HEK293 (cell line): ENCODE data around the gene USP36.

ENCODE experiments used
- CTCF ChIA-PET: fragments of 350-600 bp; formaldehyde crosslinking; extraction: SDS; loops from one replicate; lab custom pipeline; 2021; ENCODE audit warnings: antibody characterized with exemption; lab: Yijun Ruan, JAX
- POLR2A ChIA-PET: fragments of 300-600 bp; formaldehyde crosslinking; extraction: SDS; loops from one replicate; lab custom pipeline; 2020; ENCODE audit warnings: antibody characterized with exemption, inconsistent platforms; lab: Yijun Ruan, JAX
- H3K27ac ChIP-seq: fragments of 200-500 bp; sonication (Bioruptor generic); 2 replicates; pipeline ENCODE4 v1.5.1; 2014; ENCODE audit warnings: low read depth, low read length, control low read depth, inconsistent platforms; ENCODE audit errors: extremely low read depth
- H3K36me3 ChIP-seq, 2 experiments: fragments of 200-500 bp in 1 of 2; sonication (Bioruptor generic) in 1 of 2; 1 replicate in 1 of 2; 2 replicates in 1 of 2; pipeline ENCODE4 v1.5.1; 2014 to 2017; ENCODE audit warnings: inconsistent platforms in 2 of 2, low read length in 2 of 2; ENCODE audit not compliant: control insufficient read depth in 2 of 2, insufficient read depth in 1 of 2
- H3K4me1 ChIP-seq: fragments of 200-500 bp; sonication (Bioruptor generic); 2 replicates; pipeline ENCODE4 v1.5.1; 2014; ENCODE audit warnings: mild to moderate bottlenecking, low read length, inconsistent platforms; ENCODE audit not compliant: control insufficient read depth, insufficient read depth
- H3K4me3 ChIP-seq: 2 replicates; pipeline ENCODE4 v1.5.1; 2011; ENCODE audit warnings: low read depth, mild to moderate bottlenecking, control low read depth, low read length, moderate library complexity
- H3K9me3 ChIP-seq: fragments of 200-500 bp; sonication (Bioruptor generic); 2 replicates; pipeline ENCODE4 v1.5.1; 2014; ENCODE audit warnings: low read depth, low read length, inconsistent platforms; ENCODE audit not compliant: control insufficient read depth, insufficient read depth
- ELK4 ChIP-seq: IDR thresholded peaks from 2 replicates; pipeline ENCODE4 v1.6.1; 2011; ENCODE audit warnings: mild to moderate bottlenecking, low read depth, low read length, borderline replicate concordance
- FEZF1 ChIP-seq: fragments of 450-650 bp; formaldehyde crosslinking; IDR thresholded peaks from 2 replicates; pipeline ENCODE4 v1.5.1; 2016; ENCODE audit warnings: missing biosample characterization, missing genetic modification characterization
- GLI4 ChIP-seq: fragments of 450-650 bp; formaldehyde crosslinking; IDR thresholded peaks from 2 replicates; pipeline ENCODE4 v1.5.1; 2016; ENCODE audit warnings: missing biosample characterization, missing genetic modification characterization
- GLIS2 ChIP-seq: fragments of 450-650 bp; formaldehyde crosslinking; IDR thresholded peaks from 2 replicates; pipeline ENCODE4 v1.5.1; 2016; ENCODE audit warnings: missing biosample characterization, missing genetic modification characterization
- IKZF3 ChIP-seq: fragments of 450-650 bp; IDR thresholded peaks from 2 replicates; pipeline ENCODE4 v1.5.0; 2018; ENCODE audit warnings: missing biosample characterization, mild to moderate bottlenecking, missing genetic modification characterization, moderate library complexity
- PBX3 ChIP-seq: sonication (generic); formaldehyde crosslinking; IDR thresholded peaks from 2 replicates; pipeline ENCODE4 v1.8.1; 2022; ENCODE audit warnings: mild to moderate bottlenecking, moderate library complexity, missing genetic modification reagents
- PRDM1 ChIP-seq: fragments of 450-650 bp; formaldehyde crosslinking; IDR thresholded peaks from 2 replicates; pipeline ENCODE4; 2016; ENCODE audit warnings: missing biosample characterization, missing genetic modification characterization
- PRDM2 ChIP-seq: fragments of 450-650 bp; formaldehyde crosslinking; IDR thresholded peaks from 2 replicates; pipeline ENCODE4 v1.5.1; 2016; ENCODE audit warnings: missing biosample characterization, missing genetic modification characterization, borderline replicate concordance
- REST ChIP-seq: fragments of 450-650 bp; formaldehyde crosslinking; IDR thresholded peaks from 2 replicates; pipeline ENCODE4 v1.5.1; 2016; ENCODE audit warnings: missing biosample characterization, missing genetic modification characterization
- SP2 ChIP-seq: fragments of 450-650 bp; formaldehyde crosslinking; IDR thresholded peaks from 2 replicates; pipeline ENCODE4 v1.5.1; 2016; ENCODE audit warnings: missing biosample characterization, missing genetic modification characterization
- ZNF114 ChIP-seq: fragments of 450-650 bp; formaldehyde crosslinking; IDR thresholded peaks from 2 replicates; pipeline ENCODE4 v1.5.0; 2017; ENCODE audit warnings: missing biosample characterization, missing genetic modification characterization
- ZNF16 ChIP-seq: fragments of 450-650 bp; formaldehyde crosslinking; IDR thresholded peaks from 2 replicates; pipeline ENCODE4 v1.5.1; 2016; ENCODE audit warnings: low read depth, missing biosample characterization, missing genetic modification characterization
- ZNF311 ChIP-seq: fragments of 450-650 bp; formaldehyde crosslinking; IDR thresholded peaks from 2 replicates; pipeline ENCODE4 v1.5.1; 2017; ENCODE audit warnings: missing biosample characterization, missing genetic modification characterization, borderline replicate concordance
- ZNF423 ChIP-seq: fragments of 450-650 bp; formaldehyde crosslinking; IDR thresholded peaks from 2 replicates; pipeline ENCODE4 v1.5.1; 2016; ENCODE audit warnings: missing biosample characterization, missing genetic modification characterization
- ZNF513 ChIP-seq: fragments of 450-650 bp; IDR thresholded peaks from 2 replicates; pipeline ENCODE4 v1.5.1; 2018; ENCODE audit warnings: missing biosample characterization, missing genetic modification characterization
- ZNF529 ChIP-seq: fragments of 450-650 bp; formaldehyde crosslinking; IDR thresholded peaks from 2 replicates; pipeline ENCODE4 v1.5.1; 2017; ENCODE audit warnings: missing genetic modification characterization, missing biosample characterization; ENCODE audit not compliant: insufficient replicate concordance
- ZNF560 ChIP-seq: fragments of 450-650 bp; formaldehyde crosslinking; IDR thresholded peaks from 2 replicates; pipeline ENCODE4 v1.5.1; 2017; ENCODE audit warnings: missing biosample characterization, missing genetic modification characterization, borderline replicate concordance
- ZNF623 ChIP-seq: fragments of 450-650 bp; formaldehyde crosslinking; IDR thresholded peaks from 2 replicates; pipeline ENCODE4 v1.5.1; 2016; ENCODE audit warnings: missing biosample characterization, missing genetic modification characterization
- ZNF670 ChIP-seq: fragments of 450-650 bp; formaldehyde crosslinking; IDR thresholded peaks from 2 replicates; pipeline ENCODE4 v1.5.1; 2016; ENCODE audit warnings: missing biosample characterization, missing genetic modification characterization, low read depth
- ZNF747 ChIP-seq: fragments of 450-650 bp; formaldehyde crosslinking; IDR thresholded peaks from 2 replicates; pipeline ENCODE4 v1.5.1; 2016; ENCODE audit warnings: missing biosample characterization, missing genetic modification characterization
- ZNF792 ChIP-seq: fragments of 450-650 bp; formaldehyde crosslinking; IDR thresholded peaks from 2 replicates; pipeline ENCODE4 v1.5.1; 2016; ENCODE audit warnings: missing biosample characterization, missing genetic modification characterization
- ZNF830 ChIP-seq: fragments of 450-650 bp; IDR thresholded peaks from 2 replicates; pipeline ENCODE4 v1.5.0; 2018; ENCODE audit warnings: missing biosample characterization, missing genetic modification characterization, low read depth, mild to moderate bottlenecking, moderate library complexity
- ZNF837 ChIP-seq: fragments of 450-650 bp; formaldehyde crosslinking; IDR thresholded peaks from 2 replicates; pipeline ENCODE4 v1.5.1; 2016; ENCODE audit warnings: missing biosample characterization, missing genetic modification characterization

Gene USP36

GRCh38 chr17:78884148-78884825 is 43.7 kb upstream of the USP36 start (continued):
- TF ChIP-seq ZNF513 (tag by site-specific recombination), result no peak
- TF ChIP-seq PRDM2 (tag by site-specific recombination), result no peak
- no peak for TF ChIP-seq ZNF560 (tag by site-specific recombination)
- TF ChIP-seq ZNF623, result no peak
- TF ChIP-seq ZNF747 (tag by site-specific recombination), result no peak
- TF ChIP-seq ZNF837 (tag by site-specific recombination), result no peak
- TF ChIP-seq ZNF670 (tag by site-specific recombination), result no peak
- no peak for TF ChIP-seq GLI4
- TF ChIP-seq ZNF792, result no peak
- no peak for TF ChIP-seq ZNF114 (tag by site-specific recombination)
- TF ChIP-seq FEZF1 (tag by site-specific recombination), result no peak

- Histone ChIP-seq H3K9me3 (no peaks in the 10 kb centered on the region), H3K27ac (no peak overlapping the region), H3K4me1 (0 out of 2 replicates have a peak, but pooled peaks cover 2% of the 10 kb centered on the region), H3K4me3 (no peak overlapping the region), H3K36me3 (no peaks in the 10 kb centered on the region)
- ChIA-PET POLR2A (interaction anchor here (0.6 to 1.3 kb wide), 4 partner anchors 10 to 90 kb away, joined by 3 to 4 read pairs (median 3); no protein-coding TSS in a partner anchor), CTCF (interaction anchor here (0.6 to 1.7 kb wide), 3 partner anchors 18 to 69 kb away, joined by 3 to 7 read pairs (median 4); no protein-coding TSS in a partner anchor)
- TF ChIP-seq REST (tag by site-specific recombination) (no peak), SP2 (peak; percentile 36), PRDM1 (tag by site-specific recombination) (no peak), PBX3 (CRISPR knock-in tag) (no peak), ZNF529 (tag by site-specific recombination) (no peak), ZNF311 (no peak), ZNF16 (tag by site-specific recombination) (no peak), ELK4 (no peak), ZNF837 (tag by site-specific recombination) (no peak), ZNF830 (tag by site-specific recombination) (no peak), ZNF423 (tag by site-specific recombination) (0 out of 2 replicates have a peak, but pooled peaks have one; percentile 18), IKZF3 (tag by site-specific recombination) (no peak), GLIS2 (tag by site-specific recombination) (0 out of 2 replicates have a peak, but pooled peaks have one; percentile 39)
Observed at GRCh38 chr17:78883533-78884131, 43.0 kb upstream of the USP36 start.
